GM12892 (cell line): ENCODE data around the gene NDNF.

Experiments used
- POLR2A ChIP-seq: IDR thresholded peaks from 2 replicates; pipeline ENCODE4 v1.6.1; 2011; ENCODE audit warnings: low read depth, low read length, control low read depth
- POLR2AphosphoS5 ChIP-seq: IDR thresholded peaks from 2 replicates; pipeline ENCODE4 v1.6.1; 2011; ENCODE audit warnings: low read depth, low read length, control low read depth
- TAF1 ChIP-seq: IDR thresholded peaks from 2 replicates; pipeline ENCODE4 v1.6.1; 2011; ENCODE audit warnings: low read depth, mild to moderate bottlenecking, control low read depth, low read length, borderline replicate concordance

- no peak for TF ChIP-seq POLR2A
- no peak for TF ChIP-seq POLR2AphosphoS5
- no peak for TF ChIP-seq TAF1
These were observed 18.7 kb downstream of the NDNF start for GRCh38 chr4:121053601-121054143.
